Skin epidermis (tissue), 12 donors: ENCODE measurements around the gene SLC23A1.

Source experiments
- H3K27ac ChIP-seq, 21 experiments: fragments of 200-600 bp; sonication (generic) in 11 of 21; one replicate each; pipeline ENCODE4 v1.5.0; 2020; ENCODE audit warnings: mild to moderate bottlenecking in 3 of 21, inconsistent platforms in 2 of 21, moderate library complexity in 2 of 21
- H3K4me3 ChIP-seq, 7 experiments: fragments of 200-600 bp; sonication (generic) in 2 of 7; one replicate each; pipeline ENCODE4 v1.5.0; 2020; ENCODE audit warnings: inconsistent platforms in 2 of 7, mild to moderate bottlenecking in 2 of 7, moderate library complexity in 1 of 7

The SLC23A1 gene

DNA sequence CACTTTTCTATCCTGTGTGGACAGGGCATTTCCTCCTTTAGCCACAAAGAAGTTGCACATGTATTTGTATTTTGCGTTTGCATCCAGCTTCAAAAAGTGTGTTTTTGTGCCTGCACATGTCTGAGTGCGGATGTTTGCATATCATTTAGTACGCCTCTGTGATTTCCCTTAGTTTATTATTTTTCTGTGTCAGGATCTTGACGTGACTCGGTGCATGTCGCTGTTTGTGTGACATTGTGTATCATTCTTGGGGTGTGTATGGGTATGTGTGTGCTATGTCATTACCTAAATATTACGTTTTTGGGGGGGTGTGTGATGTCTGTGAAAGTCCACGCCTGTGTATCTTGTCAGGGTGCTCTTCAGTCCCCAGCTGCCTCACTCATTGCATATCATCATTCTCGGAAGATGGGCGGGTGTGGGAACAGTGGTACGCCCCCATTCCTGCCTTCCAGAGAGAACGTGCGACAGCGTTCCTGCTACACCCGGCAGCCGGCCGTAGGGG, 41.9 kb downstream of the SLC23A1 start:
- Histone ChIP-seq H3K4me3 (peak overlapping the region; percentile 66 to 99 (median 82)), H3K27ac (peak overlapping the region in 14 of 21 experiments; percentile 89 to 99 (median 95))

DNA sequence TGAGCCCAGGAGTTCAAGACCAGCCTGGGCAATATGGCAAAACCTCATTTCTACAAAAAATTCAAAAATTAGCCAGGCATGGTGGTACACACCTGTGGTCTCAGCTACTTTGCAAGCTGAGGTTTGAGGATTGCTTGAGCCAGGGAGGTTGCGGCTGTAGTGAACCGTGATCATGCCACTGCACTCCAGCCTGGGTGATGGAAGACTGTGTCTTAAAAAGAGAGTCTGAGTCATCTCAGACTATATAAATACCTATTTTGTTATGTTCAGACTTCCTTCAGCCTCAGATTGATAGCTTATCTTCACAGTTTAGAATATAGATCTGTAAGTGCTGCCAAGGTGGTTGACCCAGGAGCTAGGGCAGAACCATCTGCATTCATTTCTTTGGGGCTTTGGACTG, 43.0 kb downstream of the SLC23A1 start:
- no peak overlapping the region for H3K27ac ChIP-seq
- no peak overlapping the region for H3K4me3 ChIP-seq

DNA sequence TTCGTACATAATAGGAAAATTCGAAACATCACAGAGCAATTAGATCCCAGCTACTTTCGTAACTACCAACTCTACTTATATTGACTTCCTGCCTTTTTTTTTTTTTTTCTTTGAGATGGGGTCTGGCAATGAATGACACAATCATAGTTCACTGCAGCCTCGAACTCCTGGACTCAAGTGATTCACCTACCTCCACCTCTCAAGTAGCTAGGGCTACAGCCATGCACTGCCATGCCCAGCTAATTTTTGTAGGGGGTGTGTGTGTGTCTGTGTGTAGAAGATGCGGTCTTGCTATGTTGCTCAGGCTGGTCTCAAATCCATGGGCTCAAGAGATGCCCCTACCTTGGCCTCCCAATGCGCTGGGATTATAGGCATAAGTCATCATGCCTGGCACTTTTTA, 47.3 kb downstream of the SLC23A1 start:
- H3K4me3 ChIP-seq, result no peak overlapping the region

More for the DNA sequence above, 47.3 kb downstream of the SLC23A1 start:
- H3K27ac ChIP-seq, result no peak overlapping the region
